ENCODE measurements around the gene KLHL22. TPM values are rescaled to one million over a fixed set of nuclear protein-coding genes. Genes with fewer than 3 reads are reported as not detected.

The KLHL22 gene
- total and polyA plus RNA-seq, 2 of the 13 experiments (the other 11 are each of a cell fraction or from before 2014, with no cell fraction given) = 10.9 to 14.8 TPM

GRCh38 chr22:20393705-20394476, 101.7 kb downstream of the KLHL22 start, which contains the start of gene ZNF74 (continued):
- TF ChIP-seq E2F5 (CRISPR knock-in tag; conservative IDR thresholded peaks at IDR 0.05) (no peak), ZBTB4 (CRISPR knock-in tag; IDR thresholded peaks at IDR 0.05; ENCODE audit: borderline replicate concordance) (no peak), ZNF33A (CRISPR knock-in tag; IDR thresholded peaks at IDR 0.05; ENCODE audit: borderline replicate concordance) (no peak), HMG20A (CRISPR knock-in tag; IDR thresholded peaks at IDR 0.05; ENCODE audit: borderline replicate concordance) (no peak), SIX4 (CRISPR knock-in tag; IDR thresholded peaks at IDR 0.05) (no peak), ZSCAN31 (CRISPR knock-in tag; IDR thresholded peaks at IDR 0.05; ENCODE audit: low read depth) (no peak; the same call in 1 of the 2 replicates), ARNT2 (CRISPR knock-in tag; IDR thresholded peaks at IDR 0.05; ENCODE audit: low read depth) (peak; percentile 9; the same call in 1 of the 2 replicates), TCF7 (IDR thresholded peaks at IDR 0.05; ENCODE audit: low read depth) (no peak), HNRNPLL (IDR thresholded peaks at IDR 0.05; ENCODE audit: low read depth, low read length, poor library complexity, severe bottlenecking) (peak; percentile 93), NFIB (CRISPR knock-in tag; IDR thresholded peaks at IDR 0.05; ENCODE audit: borderline replicate concordance) (no peak), BRD4 (CRISPR knock-in tag; IDR thresholded peaks at IDR 0.05) (peak; percentile 73; the same call in 1 of the 2 replicates), ZNF567 (CRISPR knock-in tag; IDR thresholded peaks at IDR 0.05; ENCODE audit: borderline replicate concordance) (0 out of 2 replicates have a peak, but pooled peaks have one; percentile 79), DNMT1 (CRISPR knock-in tag; IDR thresholded peaks at IDR 0.05) (no peak), ZNF543 (CRISPR knock-in tag; IDR thresholded peaks at IDR 0.05) (no peak), PLRG1 (conservative IDR thresholded peaks at IDR 0.05) (no peak), ISX (CRISPR knock-in tag; conservative IDR thresholded peaks at IDR 0.05) (no peak), STAT5B (CRISPR knock-in tag; IDR thresholded peaks at IDR 0.05) (no peak; the same call in 1 of the 2 replicates), IRF9 (CRISPR knock-in tag; IDR thresholded peaks at IDR 0.05; ENCODE audit: borderline replicate concordance) (peak; percentile 61; the same call in 1 of the 2 replicates), SAFB2 (CRISPR knock-in tag; IDR thresholded peaks at IDR 0.05; ENCODE audit: borderline replicate concordance, low read depth) (no peak), ZNF775 (CRISPR knock-in tag; IDR thresholded peaks at IDR 0.05; ENCODE audit: borderline replicate concordance) (no peak), PRPF4 (IDR thresholded peaks at IDR 0.05; ENCODE audit: low read depth, low read length, poor library complexity, severe bottlenecking) (no peak), KLF9 (CRISPR knock-in tag; IDR thresholded peaks at IDR 0.05; ENCODE audit: low read depth) (0 out of 2 replicates have a peak, but pooled peaks have one; percentile 42), ZNF101 (CRISPR knock-in tag; IDR thresholded peaks at IDR 0.05; ENCODE audit: borderline replicate concordance, low read depth) (no peak), ZBTB38 (CRISPR knock-in tag; IDR thresholded peaks at IDR 0.05) (peak; percentile 52; the same call in 1 of the 2 replicates)

Measured in HepG2 (cell line).